ENCODE results near the gene ATP6V0E2. TPM values are rescaled to one million over a fixed set of nuclear protein-coding genes. Genes with fewer than 3 reads are reported as not detected.

ATP6V0E2 gene
- total RNA-seq, 1 donor = 11.2 TPM

- no peak overlapping the region for H3K4me3 ChIP-seq (ENCODE audit: low read depth, low read length)
- TF ChIP-seq, protein P1, sequence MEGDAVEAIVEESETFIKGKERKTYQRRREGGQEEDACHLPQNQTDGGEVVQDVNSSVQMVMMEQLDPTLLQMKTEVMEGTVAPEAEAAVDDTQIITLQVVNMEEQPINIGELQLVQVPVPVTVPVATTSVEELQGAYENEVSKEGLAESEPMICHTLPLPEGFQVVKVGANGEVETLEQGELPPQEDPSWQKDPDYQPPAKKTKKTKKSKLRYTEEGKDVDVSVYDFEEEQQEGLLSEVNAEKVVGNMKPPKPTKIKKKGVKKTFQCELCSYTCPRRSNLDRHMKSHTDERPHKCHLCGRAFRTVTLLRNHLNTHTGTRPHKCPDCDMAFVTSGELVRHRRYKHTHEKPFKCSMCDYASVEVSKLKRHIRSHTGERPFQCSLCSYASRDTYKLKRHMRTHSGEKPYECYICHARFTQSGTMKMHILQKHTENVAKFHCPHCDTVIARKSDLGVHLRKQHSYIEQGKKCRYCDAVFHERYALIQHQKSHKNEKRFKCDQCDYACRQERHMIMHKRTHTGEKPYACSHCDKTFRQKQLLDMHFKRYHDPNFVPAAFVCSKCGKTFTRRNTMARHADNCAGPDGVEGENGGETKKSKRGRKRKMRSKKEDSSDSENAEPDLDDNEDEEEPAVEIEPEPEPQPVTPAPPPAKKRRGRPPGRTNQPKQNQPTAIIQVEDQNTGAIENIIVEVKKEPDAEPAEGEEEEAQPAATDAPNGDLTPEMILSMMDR (IDR thresholded peaks at IDR 0.05; ENCODE audit: insufficient read depth, low read depth, low read length) = no peak
- no peak for DNase-seq (ENCODE audit: low read depth)
These were observed 11.6 kb upstream of the ATP6V0E2 start for GRCh38 chr7:149862156-149862555.

- DNase-seq (ENCODE audit: low read depth) = no peak
- TF ChIP-seq, protein P1 (IDR thresholded peaks at IDR 0.05; ENCODE audit: insufficient read depth, low read depth, low read length) = no peak
These were observed 10.3 kb upstream of the ATP6V0E2 start for GRCh38 chr7:149863500-149863899.

DNA sequence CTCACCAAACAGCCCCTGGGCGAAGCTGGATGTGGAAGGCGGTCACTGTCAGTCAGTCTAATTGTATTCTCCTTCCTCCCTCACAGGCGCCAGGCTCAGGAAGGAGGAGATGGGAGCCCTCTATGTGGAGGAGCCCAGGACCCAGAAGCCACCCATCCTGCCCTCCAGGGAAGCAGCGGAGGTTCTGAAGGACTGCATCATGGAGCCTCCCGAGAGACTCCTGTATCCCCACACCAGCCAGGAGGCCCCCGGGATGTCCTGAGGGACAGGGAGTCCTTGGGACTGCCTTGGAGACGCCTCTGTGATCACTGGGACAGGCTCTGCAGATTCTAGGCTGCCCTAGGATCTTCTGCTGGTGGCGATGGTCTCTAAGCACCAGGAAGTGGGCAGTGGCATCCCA, 9.7 kb upstream of the ATP6V0E2 start:
- DNase-seq (ENCODE audit: low read depth) = no peak
- TF ChIP-seq, protein P1 (IDR thresholded peaks at IDR 0.05; ENCODE audit: insufficient read depth, low read depth, low read length) = no peak
- no peak overlapping the region for H3K4me3 ChIP-seq (ENCODE audit: low read depth, low read length)

More at GRCh38 chr7:149863500-149863899, 10.3 kb upstream of the ATP6V0E2 start:
- H3K4me3 ChIP-seq (ENCODE audit: low read depth, low read length) = no peak overlapping the region

- no peak for DNase-seq (ENCODE audit: low read depth)
- TF ChIP-seq, protein P1 (IDR thresholded peaks at IDR 0.05; ENCODE audit: insufficient read depth, low read depth, low read length) = no peak
- no peak overlapping the region for H3K4me3 ChIP-seq (ENCODE audit: low read depth, low read length)
These were observed 9.0 kb upstream of the ATP6V0E2 start for GRCh38 chr7:149864751-149865150.

GRCh38 chr7:149865437-149865836, 8.3 kb upstream of the ATP6V0E2 start:
- DNase-seq (ENCODE audit: low read depth) = no peak
- TF ChIP-seq, protein P1 (IDR thresholded peaks at IDR 0.05; ENCODE audit: insufficient read depth, low read depth, low read length) = no peak
- H3K4me3 ChIP-seq (ENCODE audit: low read depth, low read length) = no peak overlapping the region

DNA sequence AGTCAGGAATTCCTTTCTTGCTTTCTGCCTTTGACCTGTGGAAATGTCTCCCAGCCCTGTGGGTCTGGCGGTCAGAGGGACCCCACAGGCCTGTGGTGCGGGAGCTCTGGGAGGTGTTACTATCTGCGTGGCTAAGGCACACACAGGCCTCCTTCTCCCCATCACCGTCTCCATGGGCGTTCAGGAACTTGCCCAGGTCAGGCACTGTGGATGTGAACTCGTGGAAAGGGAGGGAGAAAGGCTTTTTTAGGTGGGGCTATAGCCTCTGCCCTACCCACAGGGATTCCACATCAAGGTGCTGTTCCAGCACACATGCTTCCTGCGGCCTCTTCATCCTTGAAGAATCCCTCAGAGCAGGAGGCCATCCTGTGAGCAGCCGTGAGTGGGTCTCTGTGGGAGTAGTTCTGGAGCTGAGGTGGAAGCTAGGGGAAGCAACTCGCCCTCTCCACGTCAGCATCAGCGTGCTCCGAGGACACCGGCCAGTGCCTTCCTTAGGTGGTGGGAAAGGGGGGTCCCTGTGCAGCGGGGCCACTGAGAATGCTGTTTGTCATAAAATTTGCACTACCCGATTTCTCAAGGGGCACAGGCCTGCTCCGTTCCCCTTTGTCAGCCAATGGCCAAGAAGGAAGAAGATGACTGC, 7.5 kb upstream of the ATP6V0E2 start:
- no peak overlapping the region for H3K4me3 ChIP-seq (ENCODE audit: low read depth, low read length)
- TF ChIP-seq, protein P1 (IDR thresholded peaks at IDR 0.05; ENCODE audit: insufficient read depth, low read depth, low read length) = no peak

More for the DNA sequence above, 7.5 kb upstream of the ATP6V0E2 start:
- no peak for DNase-seq (ENCODE audit: low read depth)
